Caco-2 (cell line): ENCODE results near the gene CCL26. TPM values are rescaled to one million over a fixed set of nuclear protein-coding genes. Genes with fewer than 3 reads are reported as not detected.

Source experiments
- Bru-seq: library from RNA; stranded (reverse); fragments of 400-500 nt; gene quantifications from one replicate; lab custom pipeline; 2021; lab: Mats Ljungman, UMichigan
- BruChase-seq, 2 experiments: library from RNA; stranded (reverse); fragments of 400-500 nt; gene quantifications; one replicate each; lab custom pipeline; 2021; lab: Mats Ljungman, UMichigan
- BruUV-seq: library from RNA; stranded (reverse); fragments of 400-500 nt; replicated peaks from 2 replicates; lab custom pipeline; 2021; lab: Mats Ljungman, UMichigan
- CTCF ChIA-PET: fragments of 300-600 bp; sonication (Branson Sonifier 250); formaldehyde crosslinking; loops from one replicate; lab custom pipeline; 2022; ENCODE audit warnings: antibody characterized with exemption; lab: Charles Lee
- POLR2A ChIA-PET: fragments of 300-600 bp; sonication (Branson Sonifier 250); formaldehyde crosslinking; loops from one replicate; lab custom pipeline; 2022; ENCODE audit warnings: antibody characterized with exemption; lab: Charles Lee
- DNase-seq, 2 experiments: peaks; one replicate each; pipeline versions ENCODE4 v3.0.0 to v3.0.0-alpha.2; 2020 to 2022
- H3K27me3 ChIP-seq: replicated peaks from 2 replicates; pipeline ENCODE4 v1.6.0; 2011; ENCODE audit warnings: low read length; ENCODE audit not compliant: control insufficient read depth, insufficient read depth
- H3K36me3 ChIP-seq: 2 replicates; pipeline ENCODE4 v1.5.1; 2011; ENCODE audit warnings: low read length; ENCODE audit not compliant: control insufficient read depth, insufficient read depth
- H3K4me1 ChIP-seq: fragments of 250-450 bp; sonication (Bioruptor Pico); 2 replicates; pipeline ENCODE4 v1.5.1; 2020; ENCODE audit warnings: mild to moderate bottlenecking
- H3K4me3 ChIP-seq: 2 replicates; pipeline ENCODE4 v1.5.1; 2011; ENCODE audit warnings: low read depth, mild to moderate bottlenecking, control low read depth, low read length
- H3K9me3 ChIP-seq: fragments of 250-450 bp; sonication (Bioruptor Pico); 2 replicates; pipeline ENCODE4 v1.5.1; 2020; ENCODE audit warnings: mild to moderate bottlenecking, moderate library complexity
- H3K27ac Mint-ChIP-seq: one replicate; pipeline ENCODE4 v1.8.0; 2022; ENCODE audit warnings: mixed read lengths; ENCODE audit not compliant: unreplicated experiment
- H3K27me3 Mint-ChIP-seq: one replicate; pipeline ENCODE4 v1.8.0; 2022; ENCODE audit warnings: mixed read lengths; ENCODE audit not compliant: insufficient read depth, unreplicated experiment
- H3K36me3 Mint-ChIP-seq: one replicate; pipeline ENCODE4 v1.8.0; 2022; ENCODE audit warnings: mild to moderate bottlenecking, mixed read lengths; ENCODE audit not compliant: insufficient read depth, unreplicated experiment
- H3K4me1 Mint-ChIP-seq: one replicate; pipeline ENCODE4 v1.8.0; 2022; ENCODE audit warnings: low read depth, mixed read lengths; ENCODE audit not compliant: unreplicated experiment
- H3K4me3 Mint-ChIP-seq: one replicate; pipeline ENCODE4 v1.8.0; 2022; ENCODE audit warnings: mild to moderate bottlenecking, moderate library complexity, mixed read lengths; ENCODE audit not compliant: unreplicated experiment
- H3K9me3 Mint-ChIP-seq: one replicate; pipeline ENCODE4 v1.8.0; 2022; ENCODE audit warnings: mixed read lengths; ENCODE audit not compliant: unreplicated experiment
- CTCF ChIP-seq, 2 experiments: fragments of 200-600 bp in 1 of 2; IDR thresholded peaks; 1 replicate in 1 of 2; 2 replicates in 1 of 2; pipeline versions ENCODE4 v1.5.1 to v1.8.0; 2011 to 2022; ENCODE audit warnings: antibody characterized with exemption in 1 of 2, control low read depth in 1 of 2, inconsistent platforms in 1 of 2, low read depth in 1 of 2, low read length in 1 of 2, mild to moderate bottlenecking in 1 of 2, moderate library complexity in 1 of 2; ENCODE audit not compliant: insufficient read depth in 1 of 2, severe bottlenecking in 1 of 2, unreplicated experiment in 1 of 2
- intact Hi-C: fragments of 100-400 bp; cut with micrococcal nuclease; formaldehyde crosslinking; loops from one replicate; pipeline ENCODE4 v1.10.0; 2022; ENCODE audit not compliant: unreplicated experiment
- long read RNA-seq: library from polyadenylated mRNA; stranded (forward); transcript quantifications from one replicate; pipeline ENCODE4 v2.0.0, GENCODE V29; 2022
- total RNA-seq: library from RNA; stranded (reverse); gene quantifications from 2 replicates; pipeline ENCODE4 v1.2.3, GENCODE V29; 2022

CCL26 gene
- total RNA-seq = not detected in 2 replicates
- Bru-seq, nascent RNA = not detected
- BruChase-seq, experiment 1, labeled RNA remaining after a 2-hour chase = percentile 4 among the genes with signal in this experiment
- percentile 10 among the genes with signal in this experiment for BruChase-seq, experiment 2, labeled RNA remaining after a 6-hour chase
- long read RNA-seq = 0 reads

- BruUV-seq = no TSS peak
- Histone ChIP-seq H3K36me3 (no peaks in the 10 kb centered on the region), H3K4me1 (no peaks in the 10 kb centered on the region; the same call in 1 of the 2 replicates), H3K27me3 (no peaks in the 10 kb centered on the region), H3K9me3 (no peaks in the 10 kb centered on the region), H3K4me3 (no peak within 1 kb of the TSS)
- H3K4me3 Mint-ChIP-seq = no peak within 1 kb of the TSS
- no peak within 1 kb of the TSS for H3K27ac Mint-ChIP-seq
- no peak for TF ChIP-seq CTCF (IDR thresholded peaks at IDR 0.05; ENCODE audit: insufficient read depth in 1 of 2, low read depth in 1 of 2, low read length in 1 of 2, severe bottlenecking in 1 of 2, unreplicated experiment in 1 of 2)
- POLR2A ChIA-PET = no interaction called here
- H3K4me1 Mint-ChIP-seq = no peaks in the 10 kb centered on the region
- no peaks in the 10 kb centered on the region for H3K36me3 Mint-ChIP-seq
- intact Hi-C loops = no loop called here
- DNase-seq = no peak
- CTCF ChIA-PET = no interaction called here
- H3K9me3 Mint-ChIP-seq = no peaks in the 10 kb centered on the region
- H3K27me3 Mint-ChIP-seq = no peaks in the 10 kb centered on the region
Observed at GRCh38 chr7:75772081-75773077, at the start of gene CCL26. TSS of gene CCL26 (minus strand) at chr7:75772211. CDS start at chr7:75772176, 35 bp downstream.

GRCh38 chr7:75820688-75821087 is 48.7 kb upstream of the CCL26 start:
- Mint-ChIP-seq H3K4me3 (no peak overlapping the region), H3K36me3 (no peaks in the 10 kb centered on the region), H3K27me3 (peaks cover 7% of the 10 kb centered on the region), H3K9me3 (peaks cover 17% of the 10 kb centered on the region), H3K4me1 (no peaks in the 10 kb centered on the region), H3K27ac (no peak overlapping the region)
- no TSS peak for BruUV-seq
- no peak for DNase-seq
- ChIA-PET CTCF (no interaction called here), POLR2A (no interaction called here)
- H3K4me1 ChIP-seq = no peaks in the 10 kb centered on the region
- H3K36me3 ChIP-seq = no peaks in the 10 kb centered on the region
- intact Hi-C loops = no loop called here
- no peak for TF ChIP-seq CTCF (IDR thresholded peaks at IDR 0.05; ENCODE audit: insufficient read depth in 1 of 2, low read depth in 1 of 2, low read length in 1 of 2, severe bottlenecking in 1 of 2, unreplicated experiment in 1 of 2)
- H3K27me3 ChIP-seq = no peaks in the 10 kb centered on the region; the same call in 1 of the 2 replicates
- H3K4me3 ChIP-seq = no peak overlapping the region
- no peaks in the 10 kb centered on the region for H3K9me3 ChIP-seq

DNA sequence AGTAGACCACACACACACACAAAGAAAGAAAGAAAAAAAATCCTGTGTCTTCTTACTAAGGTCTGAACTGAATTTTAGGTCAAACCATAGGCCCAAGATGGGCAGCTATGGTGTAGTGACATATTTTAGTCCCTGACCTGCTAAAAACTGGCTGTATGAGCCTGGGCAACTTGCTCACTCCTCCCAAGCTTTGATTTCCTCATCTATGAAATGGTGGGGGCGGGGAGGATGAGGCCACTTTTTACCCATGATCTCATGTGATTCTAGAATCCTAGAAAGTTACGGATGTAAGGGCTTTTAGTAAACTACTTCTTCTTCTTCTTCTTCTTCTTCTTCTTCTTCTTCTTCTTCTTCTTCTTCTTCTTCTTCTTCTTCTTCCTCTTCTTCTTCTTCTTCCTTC is 47.7 kb upstream of the CCL26 start:
- POLR2A ChIA-PET = no interaction called here
- H3K36me3 Mint-ChIP-seq = no peaks in the 10 kb centered on the region
- CTCF ChIA-PET = no interaction called here
- no peaks in the 10 kb centered on the region for H3K9me3 ChIP-seq
- peaks cover 7% of the 10 kb centered on the region for H3K27me3 Mint-ChIP-seq
- intact Hi-C loops = no loop called here
- H3K36me3 ChIP-seq = no peaks in the 10 kb centered on the region
- DNase-seq = no peak
- H3K4me3 Mint-ChIP-seq = no peak overlapping the region
- H3K4me3 ChIP-seq = no peak overlapping the region
- no peaks in the 10 kb centered on the region for H3K4me1 ChIP-seq
- peaks cover 17% of the 10 kb centered on the region for H3K9me3 Mint-ChIP-seq
- H3K27ac Mint-ChIP-seq = no peak overlapping the region
- TF ChIP-seq CTCF (IDR thresholded peaks at IDR 0.05; ENCODE audit: insufficient read depth in 1 of 2, low read depth in 1 of 2, low read length in 1 of 2, severe bottlenecking in 1 of 2, unreplicated experiment in 1 of 2) = no peak
- no peaks in the 10 kb centered on the region; the same call in 1 of the 2 replicates for H3K27me3 ChIP-seq
- no peaks in the 10 kb centered on the region for H3K4me1 Mint-ChIP-seq
- no TSS peak for BruUV-seq
